ENCODE data around the gene CCDC12.

DNA sequence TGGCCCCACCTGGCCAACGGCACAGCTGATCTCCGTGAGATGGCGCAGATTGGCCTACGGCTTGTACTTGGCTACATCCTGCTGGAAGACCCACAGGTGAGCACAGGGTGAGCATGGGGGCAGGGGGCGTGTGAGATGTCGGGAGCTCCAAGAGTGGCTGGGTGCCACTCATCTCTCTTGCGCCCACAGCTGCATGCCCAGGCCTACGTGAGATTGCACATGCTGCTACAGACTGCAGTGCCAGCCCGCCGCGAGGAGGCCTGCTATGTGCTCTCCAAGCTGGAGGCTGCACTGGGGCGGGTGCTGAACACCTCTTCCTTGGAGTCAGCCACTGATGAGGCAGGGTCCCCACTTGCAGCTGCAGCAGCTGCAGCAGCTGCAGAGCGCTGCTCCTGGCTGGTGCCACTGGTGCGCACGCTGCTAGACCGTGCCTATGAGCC is 25.2 kb upstream of the CCDC12 start:
- TF ChIP-seq, protein P1, sequence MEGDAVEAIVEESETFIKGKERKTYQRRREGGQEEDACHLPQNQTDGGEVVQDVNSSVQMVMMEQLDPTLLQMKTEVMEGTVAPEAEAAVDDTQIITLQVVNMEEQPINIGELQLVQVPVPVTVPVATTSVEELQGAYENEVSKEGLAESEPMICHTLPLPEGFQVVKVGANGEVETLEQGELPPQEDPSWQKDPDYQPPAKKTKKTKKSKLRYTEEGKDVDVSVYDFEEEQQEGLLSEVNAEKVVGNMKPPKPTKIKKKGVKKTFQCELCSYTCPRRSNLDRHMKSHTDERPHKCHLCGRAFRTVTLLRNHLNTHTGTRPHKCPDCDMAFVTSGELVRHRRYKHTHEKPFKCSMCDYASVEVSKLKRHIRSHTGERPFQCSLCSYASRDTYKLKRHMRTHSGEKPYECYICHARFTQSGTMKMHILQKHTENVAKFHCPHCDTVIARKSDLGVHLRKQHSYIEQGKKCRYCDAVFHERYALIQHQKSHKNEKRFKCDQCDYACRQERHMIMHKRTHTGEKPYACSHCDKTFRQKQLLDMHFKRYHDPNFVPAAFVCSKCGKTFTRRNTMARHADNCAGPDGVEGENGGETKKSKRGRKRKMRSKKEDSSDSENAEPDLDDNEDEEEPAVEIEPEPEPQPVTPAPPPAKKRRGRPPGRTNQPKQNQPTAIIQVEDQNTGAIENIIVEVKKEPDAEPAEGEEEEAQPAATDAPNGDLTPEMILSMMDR (IDR thresholded peaks at IDR 0.05) = no peak
- TF ChIP-seq POLR2A (IDR thresholded peaks at IDR 0.05) = no peak
